ENCODE data around the gene KRT35. TPM values are rescaled to one million over a fixed set of nuclear protein-coding genes. Genes with fewer than 3 reads are reported as not detected.

The KRT35 gene
- total RNA-seq, 1 experiment from 2014 or later, result not detected

- H3K27ac Mint-ChIP-seq (ENCODE audit: unreplicated experiment), result peak overlapping the region; percentile 7
- H3K27me3 Mint-ChIP-seq (ENCODE audit: unreplicated experiment), result no peaks in the 10 kb centered on the region
Observed at GRCh38 chr17:41464682-41465081, 16.3 kb downstream of the KRT35 start.

GRCh38 chr17:41464173-41464572 is 16.8 kb downstream of the KRT35 start:
- CTCF ChIA-PET, result interaction anchor here (0.6 to 0.8 kb wide), 2 partner anchors 116 to 1033 kb away, joined by 3 read pairs; no protein-coding TSS in a partner anchor
- DNase-seq, result no peak
- BruUV-seq (replicated peaks), result no TSS peak
- no peak for TF ChIP-seq CTCF (IDR thresholded peaks at IDR 0.05; ENCODE audit: unreplicated experiment)
- Mint-ChIP-seq H3K27ac (ENCODE audit: unreplicated experiment) (no peak overlapping the region), H3K4me1 (ENCODE audit: low read depth, unreplicated experiment) (peaks cover 13% of the 10 kb centered on the region), H3K9me3 (ENCODE audit: low read depth, unreplicated experiment) (peaks cover 3% of the 10 kb centered on the region), H3K36me3 (ENCODE audit: insufficient read depth, unreplicated experiment) (peaks cover 5% of the 10 kb centered on the region), H3K27me3 (ENCODE audit: unreplicated experiment) (no peaks in the 10 kb centered on the region), H3K4me3 (ENCODE audit: low read depth, unreplicated experiment) (no peak overlapping the region)
- intact Hi-C loops (cut with micrococcal nuclease; ENCODE audit: unreplicated experiment), result no loop called here

More at GRCh38 chr17:41464682-41465081, 16.3 kb downstream of the KRT35 start:
- intact Hi-C loops (cut with micrococcal nuclease; ENCODE audit: unreplicated experiment), result no loop called here
- DNase-seq, result peak; percentile 74
- CTCF ChIA-PET, result interaction anchor here (0.8 to 0.9 kb wide), 2 partner anchors 84 to 117 kb away, joined by 3 read pairs; no protein-coding TSS in a partner anchor
- Mint-ChIP-seq H3K4me3 (ENCODE audit: low read depth, unreplicated experiment) (no peak overlapping the region), H3K36me3 (ENCODE audit: insufficient read depth, unreplicated experiment) (peaks cover 5% of the 10 kb centered on the region), H3K9me3 (ENCODE audit: low read depth, unreplicated experiment) (peaks cover 3% of the 10 kb centered on the region), H3K4me1 (ENCODE audit: low read depth, unreplicated experiment) (peaks cover 13% of the 10 kb centered on the region)
- no TSS peak for BruUV-seq (replicated peaks)
- no peak for TF ChIP-seq CTCF (IDR thresholded peaks at IDR 0.05; ENCODE audit: unreplicated experiment)

- CTCF ChIA-PET, result interaction anchor here (0.6 kb wide), 1 partner anchor 1033 kb away, joined by 3 read pairs; no protein-coding TSS in a partner anchor
- BruUV-seq (replicated peaks), result no TSS peak
- H3K27me3 Mint-ChIP-seq (ENCODE audit: unreplicated experiment), result no peaks in the 10 kb centered on the region
- no peak for TF ChIP-seq CTCF (IDR thresholded peaks at IDR 0.05; ENCODE audit: unreplicated experiment)
- H3K9me3 Mint-ChIP-seq (ENCODE audit: low read depth, unreplicated experiment), result peaks cover 3% of the 10 kb centered on the region
- peaks cover 5% of the 10 kb centered on the region for H3K36me3 Mint-ChIP-seq (ENCODE audit: insufficient read depth, unreplicated experiment)
- H3K4me1 Mint-ChIP-seq (ENCODE audit: low read depth, unreplicated experiment), result peaks cover 13% of the 10 kb centered on the region
- no peak for DNase-seq
- intact Hi-C loops (cut with micrococcal nuclease; ENCODE audit: unreplicated experiment), result no loop called here
- H3K27ac Mint-ChIP-seq (ENCODE audit: unreplicated experiment), result no peak overlapping the region
- H3K4me3 Mint-ChIP-seq (ENCODE audit: low read depth, unreplicated experiment), result no peak overlapping the region
Observed at GRCh38 chr17:41463746-41464145, 17.2 kb downstream of the KRT35 start.

GRCh38 chr17:41462705-41463104 is 18.2 kb downstream of the KRT35 start:
- CTCF ChIA-PET, result interaction anchor here (1.0 kb wide), 1 partner anchor 87 kb away, joined by 3 read pairs; no protein-coding TSS in a partner anchor
- intact Hi-C loops (cut with micrococcal nuclease; ENCODE audit: unreplicated experiment), result no loop called here
- peaks cover 13% of the 10 kb centered on the region for H3K4me1 Mint-ChIP-seq (ENCODE audit: low read depth, unreplicated experiment)
- no peaks in the 10 kb centered on the region for H3K9me3 Mint-ChIP-seq (ENCODE audit: low read depth, unreplicated experiment)
- no peak for DNase-seq
- TF ChIP-seq CTCF (IDR thresholded peaks at IDR 0.05; ENCODE audit: unreplicated experiment), result no peak
- no peaks in the 10 kb centered on the region for H3K27me3 Mint-ChIP-seq (ENCODE audit: unreplicated experiment)
- no TSS peak for BruUV-seq (replicated peaks)
- peaks cover 5% of the 10 kb centered on the region for H3K36me3 Mint-ChIP-seq (ENCODE audit: insufficient read depth, unreplicated experiment)
- no peak overlapping the region for H3K4me3 Mint-ChIP-seq (ENCODE audit: low read depth, unreplicated experiment)
- no peak overlapping the region for H3K27ac Mint-ChIP-seq (ENCODE audit: unreplicated experiment)

Measured in Calu3 (cell line).